ENCODE data around the gene CNTNAP3B.
"Not testable (repeated sequence)": the region's sequence is repeated elsewhere in the genome, so short reads cannot be mapped to it uniquely, and the experiment has no call there.

The CNTNAP3B gene

DNA sequence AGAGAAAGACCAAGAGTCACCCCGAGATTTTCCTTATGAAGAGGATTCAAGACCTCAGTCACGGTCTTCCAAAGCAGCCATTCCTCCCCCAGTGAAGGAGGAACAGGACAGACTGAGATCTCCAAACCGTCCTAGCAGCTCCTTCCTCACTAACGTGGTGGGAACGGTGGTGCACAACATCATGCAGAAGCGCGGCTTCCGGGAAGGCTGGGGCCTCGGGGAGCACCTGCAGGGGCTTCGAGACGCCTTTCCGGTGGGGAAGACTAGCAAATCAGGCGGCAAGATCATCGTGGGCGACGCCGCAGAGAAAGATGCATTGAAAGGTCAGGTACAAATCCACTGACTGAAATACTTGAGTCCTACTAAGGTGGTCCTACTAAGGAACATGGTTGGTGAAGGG lies 154.3 kb downstream of the CNTNAP3B start:
- DNase-seq: not testable (repeated sequence)

- DNase-seq: not testable (repeated sequence)
Measured at GRCh38 chr9:41953007-41953406, 176.2 kb downstream of the CNTNAP3B start.

DNA sequence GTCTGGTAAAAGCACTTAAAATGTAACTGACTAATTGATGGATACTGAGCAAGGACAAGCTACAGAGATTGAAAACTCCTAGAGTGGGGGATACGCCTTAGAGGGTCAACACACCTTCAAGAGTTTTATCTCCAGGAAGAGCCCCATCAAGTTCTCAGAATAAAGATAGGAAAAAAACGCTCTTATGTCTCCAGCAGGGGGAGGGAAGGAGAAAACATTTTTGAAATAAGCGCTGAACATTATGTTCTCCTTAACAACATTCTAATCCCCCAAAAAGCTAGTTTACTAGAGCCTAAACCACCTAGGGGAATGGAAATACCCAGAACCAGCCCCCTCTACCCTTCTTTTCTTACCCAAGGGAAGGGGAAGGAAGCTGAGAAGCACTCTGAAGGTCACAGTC lies 187.5 kb downstream of the CNTNAP3B start:
- DNase-seq: not testable (repeated sequence)

DNA sequence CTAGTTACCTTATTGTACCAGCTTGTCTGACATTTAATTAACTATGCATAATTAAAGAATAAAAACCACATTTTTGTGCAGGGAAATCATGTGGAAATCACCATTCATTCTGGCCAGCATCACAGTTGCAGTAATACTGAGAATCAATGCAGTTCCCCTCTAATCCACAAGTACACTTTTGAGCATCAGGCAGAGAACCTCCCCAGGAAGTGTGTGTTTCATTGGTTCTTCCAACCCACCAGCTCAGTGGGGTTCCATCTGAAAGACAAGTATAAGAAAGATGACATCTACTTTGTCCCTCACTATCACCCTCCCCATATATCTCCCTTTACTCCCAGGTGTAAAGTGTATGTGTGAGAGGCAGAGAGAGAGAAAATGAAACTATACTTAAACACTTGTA lies 191.1 kb downstream of the CNTNAP3B start:
- not testable (repeated sequence) for DNase-seq

DNA sequence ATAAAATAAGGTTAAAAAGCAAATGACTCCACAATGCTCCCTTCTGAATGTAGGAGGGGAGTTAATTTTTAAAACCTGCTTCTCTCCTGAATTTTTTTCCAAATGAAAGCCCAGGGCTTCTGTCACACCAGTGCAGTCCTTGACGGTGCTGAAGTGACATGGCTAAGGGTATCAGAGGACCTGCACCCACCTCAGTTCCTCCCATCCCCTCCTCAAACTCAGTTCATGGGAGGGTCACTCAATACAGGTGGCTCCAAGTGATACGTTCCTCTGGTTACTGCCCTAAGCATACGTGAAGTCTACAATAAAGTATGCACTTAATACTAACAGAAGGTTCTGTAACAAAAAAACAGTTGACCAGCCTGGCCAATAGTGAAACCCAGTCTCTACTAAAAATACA lies 193.5 kb downstream of the CNTNAP3B start:
- not testable (repeated sequence) for DNase-seq

DNA sequence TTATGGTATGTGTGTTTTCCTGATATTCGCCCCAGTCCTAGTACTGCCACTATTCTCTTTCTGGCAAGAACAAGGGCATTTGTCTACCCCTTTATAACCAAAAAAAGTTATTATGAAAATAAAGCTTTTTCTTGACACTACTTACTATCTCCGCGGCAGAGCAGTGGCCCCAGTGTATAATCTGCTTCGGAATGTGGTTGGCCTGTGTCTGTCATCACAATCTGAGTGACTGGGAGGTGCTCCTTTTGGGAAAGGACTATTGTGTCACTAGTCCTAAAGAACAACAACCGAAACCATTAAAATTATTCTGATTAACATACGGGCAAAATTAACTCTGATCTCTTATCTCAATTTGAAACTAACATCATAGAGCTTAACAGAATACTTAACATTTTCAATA lies 200.1 kb downstream of the CNTNAP3B start:
- not testable (repeated sequence) for DNase-seq

- not testable (repeated sequence) for DNase-seq
Measured at GRCh38 chr9:41917374-41917773, 211.9 kb downstream of the CNTNAP3B start.

GRCh38 chr9:41905488-41905887 lies 223.7 kb downstream of the CNTNAP3B start:
- not testable (repeated sequence) for DNase-seq

DNA sequence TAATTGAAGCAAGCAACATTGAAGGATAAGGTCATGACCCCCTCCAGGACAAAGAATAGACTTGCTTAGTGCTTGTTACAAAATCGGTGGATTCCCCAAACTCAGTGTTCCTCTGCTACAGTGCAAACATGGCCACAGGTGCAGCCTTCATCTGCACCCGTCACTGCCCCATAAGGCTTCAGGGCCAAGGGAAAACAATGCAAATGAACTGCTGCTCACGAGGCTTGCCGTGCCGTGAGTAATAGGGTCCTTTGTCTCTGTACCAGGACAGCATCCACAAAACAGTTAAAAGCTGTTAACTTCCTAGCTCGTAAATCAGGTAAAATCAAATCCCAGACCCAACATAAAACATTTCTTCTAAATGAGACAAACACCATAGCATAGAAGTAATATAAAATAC lies 226.5 kb downstream of the CNTNAP3B start:
- not testable (repeated sequence) for DNase-seq

DNA sequence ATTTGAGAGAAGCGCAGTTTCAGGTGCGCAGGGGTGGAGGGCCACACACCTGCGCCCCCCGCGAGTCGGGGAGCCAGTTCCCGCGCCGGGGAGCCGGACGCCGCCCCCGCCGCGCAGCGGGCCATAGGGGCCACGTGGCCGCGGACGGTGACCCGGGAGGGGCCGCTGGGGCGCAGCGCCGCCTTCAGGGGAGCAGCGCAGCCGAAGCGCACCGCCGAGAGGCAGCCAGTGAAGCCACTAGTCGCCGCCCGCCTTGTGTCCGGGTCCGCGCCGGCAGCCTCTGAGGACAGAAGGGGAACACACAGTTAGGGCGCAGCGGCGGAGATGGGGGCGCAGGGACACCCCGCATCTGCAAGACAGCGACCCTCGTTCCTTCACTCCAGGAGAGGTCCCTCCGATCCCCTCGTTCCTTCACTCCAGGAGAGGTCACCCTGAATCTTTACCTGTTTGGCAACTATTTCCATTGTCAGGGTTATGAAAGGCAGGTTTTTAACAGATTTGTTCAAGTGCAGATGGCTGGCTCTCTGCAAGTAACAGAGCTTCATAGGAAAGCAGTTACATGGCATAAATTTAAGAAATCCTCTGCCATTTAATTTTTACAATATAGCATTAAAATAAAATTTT lies 230.4 kb downstream of the CNTNAP3B start:
- not testable (repeated sequence) for DNase-seq

DNA sequence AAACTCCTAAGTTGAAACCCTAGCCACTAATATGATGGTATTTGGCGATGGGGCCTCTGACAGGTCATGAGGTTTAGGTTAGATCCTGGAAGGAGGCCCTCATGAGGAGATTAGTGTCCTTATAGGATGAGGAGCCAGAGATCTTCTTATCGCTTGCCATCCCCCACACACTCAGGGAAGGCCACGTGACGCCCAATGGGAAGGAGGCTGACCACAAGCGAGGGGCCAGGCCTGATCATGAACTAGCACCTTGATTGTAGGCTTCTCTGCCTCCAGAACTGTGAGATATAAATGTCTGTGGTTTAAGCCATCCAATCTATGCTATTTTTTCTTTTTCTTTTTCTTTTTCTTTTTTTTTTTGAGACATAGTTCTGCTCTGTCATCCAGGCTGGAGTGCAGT lies 254.7 kb downstream of the CNTNAP3B start:
- DNase-seq: not testable (repeated sequence)

- not testable (repeated sequence) for DNase-seq
Measured at GRCh38 chr9:41855422-41855821, 273.8 kb downstream of the CNTNAP3B start.

GRCh38 chr9:41851848-41852740 lies 277.1 kb downstream of the CNTNAP3B start:
- not testable (repeated sequence) for DNase-seq

GRCh38 chr9:41847829-41848228 lies 281.4 kb downstream of the CNTNAP3B start:
- not testable (repeated sequence) for DNase-seq
